Inflammatory macrophage treated with lipopolysaccharide for 1 hour (primary cell): Measurements from ENCODE around the gene TTLL9.

Experiments used
- DNase-seq, 2 donors: peaks; one replicate each; pipeline ENCODE4 v3.0.0-alpha.2; 2020 to 2022

The TTLL9 gene

DNA sequence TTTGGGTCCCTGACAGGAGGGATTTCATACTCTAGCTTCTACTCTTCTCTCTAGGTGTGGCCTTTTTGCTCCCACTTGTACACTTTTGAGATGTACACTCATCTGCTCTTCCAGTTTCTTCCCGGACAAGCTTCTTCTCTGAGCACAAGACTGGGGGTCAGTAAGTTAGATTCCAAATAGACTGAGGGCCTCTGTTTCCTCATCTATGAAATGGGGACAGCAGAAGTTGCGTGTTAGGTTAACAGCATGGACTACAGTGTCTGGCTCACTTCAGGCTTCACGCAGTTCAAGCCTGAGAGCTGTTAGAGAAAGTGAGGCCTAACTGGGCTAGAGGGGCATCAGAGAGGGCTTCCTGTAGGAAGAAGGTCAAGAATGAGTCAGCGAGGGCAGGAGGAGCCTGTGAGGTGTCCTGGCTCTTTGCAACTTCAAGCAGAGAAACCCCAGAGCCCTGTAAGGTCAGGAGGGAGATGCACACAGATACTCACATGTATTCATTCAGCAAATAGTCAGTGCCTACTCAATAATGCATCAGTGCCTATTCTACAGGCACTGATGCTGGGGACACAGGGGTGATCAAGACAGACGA lies 118.1 kb downstream of the TTLL9 start:
- DNase-seq, result no peak

DNA sequence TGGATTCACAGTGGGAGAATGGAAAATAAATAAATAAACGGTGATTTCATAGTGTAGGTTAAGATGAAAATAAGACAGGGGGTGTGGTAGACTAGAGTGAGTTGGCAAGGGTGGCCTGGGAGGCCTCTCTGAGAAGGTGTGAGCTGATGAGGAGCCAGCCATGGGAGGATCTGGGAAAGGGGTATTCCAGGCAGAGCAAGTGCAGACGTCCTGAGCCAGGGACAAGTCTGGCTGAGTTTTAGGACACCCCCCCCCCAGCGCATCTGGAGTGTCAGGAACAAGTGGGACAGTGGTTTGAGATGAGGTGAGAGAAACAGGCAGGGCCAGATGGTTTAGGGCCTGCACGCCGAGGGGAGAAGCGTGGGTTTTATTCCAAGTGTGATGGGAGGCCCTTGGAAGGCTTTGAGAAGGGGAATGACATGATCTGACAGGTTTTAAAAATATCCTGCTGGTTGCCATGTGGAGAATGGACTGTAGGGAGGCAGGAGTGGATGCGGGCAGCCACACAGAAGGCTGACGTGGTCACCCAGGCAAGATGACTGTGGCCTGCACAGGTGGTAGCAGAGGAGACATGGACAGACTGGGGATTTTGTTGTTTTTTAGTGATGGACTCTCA lies 118.7 kb downstream of the TTLL9 start:
- DNase-seq, result no peak

DNA sequence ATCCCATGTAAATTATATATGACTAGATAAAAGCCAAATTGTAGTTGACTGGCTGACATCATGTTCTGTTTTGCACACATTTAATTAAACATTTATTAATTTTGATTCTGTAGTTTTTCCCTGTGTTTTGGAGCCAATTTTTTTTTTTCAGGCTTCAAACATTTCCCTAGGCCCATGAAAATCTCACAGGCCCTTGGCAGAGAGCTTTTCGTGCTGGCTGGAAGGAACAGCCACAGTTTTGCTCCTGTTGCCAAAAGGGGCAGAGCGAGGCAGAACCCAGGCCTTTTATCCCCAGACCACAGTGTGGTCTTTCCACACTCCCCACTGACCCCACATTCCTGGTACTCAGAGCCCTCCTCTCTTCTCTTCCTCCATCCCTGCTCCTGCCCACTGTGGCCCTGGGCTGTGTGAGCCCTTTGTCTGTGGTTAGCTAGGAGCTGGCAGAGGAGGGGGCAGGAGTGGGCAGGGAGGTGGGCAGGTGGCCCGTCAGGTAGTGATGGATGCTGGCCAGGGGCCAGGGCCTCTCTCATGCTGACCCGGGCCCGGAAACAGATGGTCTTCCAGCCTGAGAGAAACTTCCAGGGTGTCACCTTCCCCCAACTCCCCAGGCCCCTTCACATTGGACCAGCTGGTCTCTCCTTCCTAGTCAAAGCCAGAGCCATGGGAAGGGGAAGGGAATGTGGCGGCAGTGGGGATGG lies 120.4 kb downstream of the TTLL9 start:
- DNase-seq, result no peak

DNA sequence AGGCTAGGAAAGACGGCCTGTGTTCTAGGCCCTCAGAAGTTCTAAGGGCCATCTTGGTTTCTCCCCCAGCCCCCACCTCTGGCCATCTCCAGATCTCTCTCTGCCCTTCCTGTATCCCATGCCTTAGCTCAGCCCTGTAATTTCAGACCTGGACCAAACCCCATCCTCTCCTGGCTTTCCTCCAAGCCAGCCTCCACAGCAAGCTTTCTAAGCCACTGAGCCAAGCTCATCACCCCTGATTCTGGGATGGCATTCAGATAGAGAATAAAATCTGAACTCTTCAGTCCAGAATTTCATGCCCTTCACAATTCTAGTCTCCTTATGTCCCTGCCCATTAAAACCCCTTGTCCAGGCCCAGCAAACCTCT lies 120.9 kb downstream of the TTLL9 start:
- DNase-seq, result no peak

DNA sequence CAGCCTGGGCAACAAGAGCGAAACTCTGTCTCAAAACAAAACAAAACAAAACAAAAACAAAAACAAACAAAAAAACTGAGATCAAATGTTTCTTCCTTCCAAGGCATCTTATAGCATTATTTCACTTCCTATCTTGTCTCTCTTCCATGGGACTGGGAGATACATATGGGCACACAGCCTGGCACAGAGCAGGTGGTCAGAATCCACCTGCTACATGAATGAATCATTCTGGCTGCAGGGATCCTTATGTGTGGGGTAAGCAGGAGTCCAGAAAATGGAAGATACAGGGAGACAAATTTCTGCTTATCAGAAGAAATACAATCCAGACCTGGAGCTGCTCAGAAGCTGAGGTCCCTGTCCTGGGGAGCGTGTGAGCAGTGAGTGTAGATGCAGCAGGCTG lies 121.7 kb downstream of the TTLL9 start:
- DNase-seq, result no peak
